ENCODE data around the gene CACNB4. TPM values are rescaled to one million over a fixed set of nuclear protein-coding genes. Genes with fewer than 3 reads are reported as not detected.
A peak's percentile ranks its signal among the peaks of the same experiment; 100 is the strongest.

Gene CACNB4
- total RNA-seq, 1 experiment from 2014 or later = 2.0 TPM

GRCh38 chr2:151900331-151900730 lies 198.5 kb downstream of the CACNB4 start:
- ChIA-PET CTCF (no interaction called here), POLR2A (no interaction called here), RAD21 (ENCODE audit: low non-redundant PET in 1 of 2, low total read pairs in 2 of 2, uncharacterized antibody in 2 of 2, unreplicated experiment in 2 of 2) (no interaction called here)
- Histone ChIP-seq H2AFZ (ENCODE audit: low read depth, low read length, poor library complexity, severe bottlenecking) (no peak overlapping the region), H3K9ac (ENCODE audit: low read length) (no peak overlapping the region), H3K27me3 (ENCODE audit: insufficient read depth, low read length) (no peaks in the 10 kb centered on the region), H3K27ac (ENCODE audit: low read depth, low read length) (no peak overlapping the region), H4K20me1 (ENCODE audit: insufficient read depth) (no peaks in the 10 kb centered on the region), H3K4me1 (ENCODE audit: control insufficient read depth in 1 of 2, insufficient read depth in 2 of 2, low read length in 2 of 2) (no peaks in the 10 kb centered on the region), H3K79me2 (ENCODE audit: insufficient read depth, low read length) (no peaks in the 10 kb centered on the region), H3K4me3 (replicated peaks in 1 of 2; ENCODE audit: low read depth in 1 of 2, low read length in 2 of 2) (no peak overlapping the region), H3K9me2 (ENCODE audit: insufficient read depth) (no peaks in the 10 kb centered on the region), H3K36me3 (ENCODE audit: control insufficient read depth in 1 of 2, insufficient read depth in 2 of 2, low read length in 2 of 2) (no peaks in the 10 kb centered on the region), H3K9me3 (ENCODE audit: control insufficient read depth in 1 of 2, insufficient read depth in 1 of 2, low read depth in 1 of 2, low read length in 2 of 2) (no peaks in the 10 kb centered on the region), H3K4me2 (ENCODE audit: low read length) (no peak overlapping the region)
- intact Hi-C loops (cut with micrococcal nuclease) = no loop called here
- no peak for TF ChIP-seq POLR2AphosphoS5 (IDR thresholded peaks at IDR 0.05; ENCODE audit: low read depth, low read length)
- no peak for ATAC-seq
- no peak for DNase-seq (ENCODE audit: low read depth, low spot score)
- BruUV-seq (replicated peaks) = no TSS peak

- no peak overlapping the region for H2AFZ ChIP-seq (ENCODE audit: low read depth, low read length, poor library complexity, severe bottlenecking)
- no TSS peak for BruUV-seq (replicated peaks)
Observed at GRCh38 chr2:151899156-151899555, 199.7 kb downstream of the CACNB4 start.

GRCh38 chr2:151891566-151892194 lies 207.2 kb downstream of the CACNB4 start:
- Histone ChIP-seq H2AFZ (ENCODE audit: low read depth, low read length, poor library complexity, severe bottlenecking) (no peak overlapping the region), H3K9ac (ENCODE audit: low read length) (no peak overlapping the region), H3K9me2 (ENCODE audit: insufficient read depth) (no peaks in the 10 kb centered on the region), H3K4me1 (ENCODE audit: control insufficient read depth in 1 of 2, insufficient read depth in 2 of 2, low read length in 2 of 2) (no peaks in the 10 kb centered on the region), H3K4me3 (replicated peaks in 1 of 2; ENCODE audit: low read depth in 1 of 2, low read length in 2 of 2) (no peak overlapping the region), H4K20me1 (ENCODE audit: insufficient read depth) (no peaks in the 10 kb centered on the region), H3K27me3 (ENCODE audit: insufficient read depth, low read length) (no peaks in the 10 kb centered on the region), H3K27ac (ENCODE audit: low read depth, low read length) (no peak overlapping the region), H3K4me2 (ENCODE audit: low read length) (no peak overlapping the region), H3K79me2 (ENCODE audit: insufficient read depth, low read length) (no peaks in the 10 kb centered on the region), H3K36me3 (ENCODE audit: control insufficient read depth in 1 of 2, insufficient read depth in 2 of 2, low read length in 2 of 2) (no peaks in the 10 kb centered on the region), H3K9me3 (ENCODE audit: control insufficient read depth in 1 of 2, insufficient read depth in 1 of 2, low read depth in 1 of 2, low read length in 2 of 2) (no peaks in the 10 kb centered on the region)
- ChIA-PET CTCF (no interaction called here), RAD21 (ENCODE audit: low non-redundant PET in 1 of 2, low total read pairs in 2 of 2, uncharacterized antibody in 2 of 2, unreplicated experiment in 2 of 2) (no interaction called here), POLR2A (no interaction called here)
- TF ChIP-seq ATF3 (IDR thresholded peaks at IDR 0.05) (no peak), RAD21 (IDR thresholded peaks at IDR 0.05; ENCODE audit: low read depth) (peak; percentile 38; the same call in 1 of the 2 replicates)
- intact Hi-C loops (cut with micrococcal nuclease) = no loop called here
- ATAC-seq = peak; percentile 74
- no peak for DNase-seq (ENCODE audit: low read depth, low spot score)
- no TSS peak for BruUV-seq (replicated peaks)

More at GRCh38 chr2:151899156-151899555, 199.7 kb downstream of the CACNB4 start:
- H3K79me2 ChIP-seq (ENCODE audit: insufficient read depth, low read length) = no peaks in the 10 kb centered on the region
- no peak overlapping the region for H3K4me2 ChIP-seq (ENCODE audit: low read length)
- CTCF ChIA-PET = no interaction called here
- RAD21 ChIA-PET (ENCODE audit: low non-redundant PET in 1 of 2, low total read pairs in 2 of 2, uncharacterized antibody in 2 of 2, unreplicated experiment in 2 of 2) = no interaction called here
- H3K9ac ChIP-seq (ENCODE audit: low read length) = no peak overlapping the region
- H3K9me3 ChIP-seq (ENCODE audit: control insufficient read depth in 1 of 2, insufficient read depth in 1 of 2, low read depth in 1 of 2, low read length in 2 of 2) = no peaks in the 10 kb centered on the region
- no peaks in the 10 kb centered on the region for H3K4me1 ChIP-seq (ENCODE audit: control insufficient read depth in 1 of 2, insufficient read depth in 2 of 2, low read length in 2 of 2)
- ATAC-seq (no peak), DNase-seq (ENCODE audit: low read depth, low spot score) (no peak)
- no peak overlapping the region for H3K27ac ChIP-seq (ENCODE audit: low read depth, low read length)
- no peak for TF ChIP-seq FOSL1 (IDR thresholded peaks at IDR 0.05; ENCODE audit: low read depth)
- intact Hi-C loops (cut with micrococcal nuclease) = no loop called here
- no peak overlapping the region for H3K4me3 ChIP-seq (replicated peaks in 1 of 2; ENCODE audit: low read depth in 1 of 2, low read length in 2 of 2)
- POLR2A ChIA-PET = no interaction called here
- H3K9me2 ChIP-seq (ENCODE audit: insufficient read depth) = no peaks in the 10 kb centered on the region
- no peaks in the 10 kb centered on the region for H4K20me1 ChIP-seq (ENCODE audit: insufficient read depth)
- H3K36me3 ChIP-seq (ENCODE audit: control insufficient read depth in 1 of 2, insufficient read depth in 2 of 2, low read length in 2 of 2) = no peaks in the 10 kb centered on the region
- no peaks in the 10 kb centered on the region for H3K27me3 ChIP-seq (ENCODE audit: insufficient read depth, low read length)

Data from HCT116 (cell line).